Amniotic stem cell (primary cell): ENCODE measurements around the gene VAC14.
"Not testable (repeated sequence)": the region's sequence is repeated elsewhere in the genome, so short reads cannot be mapped to it uniquely, and the experiment has no call there.

Experiments used
- DNase-seq: peaks from one replicate; lab custom pipeline; 2025; lab: John Stamatoyannopoulos, UW

The VAC14 gene

DNA sequence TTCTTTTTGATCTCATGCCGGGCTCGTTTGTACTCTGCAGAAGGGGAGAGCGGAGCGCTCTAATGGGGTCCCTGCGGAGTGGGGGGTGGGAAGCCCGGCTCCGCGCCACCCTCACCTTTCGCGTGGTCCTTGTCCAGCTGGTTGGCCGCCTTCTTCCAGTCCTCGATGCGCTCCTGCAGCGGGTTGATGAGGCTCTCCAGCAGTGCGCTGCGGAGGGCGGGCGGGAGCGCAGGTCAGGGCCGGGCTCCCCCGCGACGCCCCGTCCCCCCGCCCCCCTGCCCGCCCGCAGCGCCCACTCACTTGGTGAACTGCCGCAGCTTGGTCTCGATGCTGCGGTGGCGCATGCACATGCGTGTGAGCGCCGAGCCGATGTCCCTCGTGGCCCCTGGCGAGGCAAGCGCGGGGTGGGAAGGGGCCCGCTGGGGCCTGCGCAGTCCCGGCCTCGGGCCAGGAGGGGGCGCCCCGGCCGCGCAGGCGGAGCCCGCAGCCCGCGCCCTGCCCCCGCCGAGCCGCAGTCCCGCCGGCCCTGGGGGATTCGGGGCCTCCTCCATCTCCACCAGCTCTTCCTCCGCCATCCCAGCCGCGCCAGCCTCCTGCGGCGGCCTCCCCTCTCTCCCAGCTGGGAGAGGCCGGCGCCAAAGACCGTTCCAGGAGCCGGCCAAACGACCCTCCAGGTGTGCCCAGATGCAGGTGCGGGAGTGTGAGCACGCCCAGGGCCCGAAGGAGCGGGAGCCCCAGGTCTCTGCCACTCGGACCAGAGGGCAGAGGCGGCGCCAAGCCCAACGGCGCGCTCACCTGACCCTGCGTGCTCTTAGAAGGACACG is 121.1 kb downstream of the VAC14 start:
- DNase-seq: no peak

DNA sequence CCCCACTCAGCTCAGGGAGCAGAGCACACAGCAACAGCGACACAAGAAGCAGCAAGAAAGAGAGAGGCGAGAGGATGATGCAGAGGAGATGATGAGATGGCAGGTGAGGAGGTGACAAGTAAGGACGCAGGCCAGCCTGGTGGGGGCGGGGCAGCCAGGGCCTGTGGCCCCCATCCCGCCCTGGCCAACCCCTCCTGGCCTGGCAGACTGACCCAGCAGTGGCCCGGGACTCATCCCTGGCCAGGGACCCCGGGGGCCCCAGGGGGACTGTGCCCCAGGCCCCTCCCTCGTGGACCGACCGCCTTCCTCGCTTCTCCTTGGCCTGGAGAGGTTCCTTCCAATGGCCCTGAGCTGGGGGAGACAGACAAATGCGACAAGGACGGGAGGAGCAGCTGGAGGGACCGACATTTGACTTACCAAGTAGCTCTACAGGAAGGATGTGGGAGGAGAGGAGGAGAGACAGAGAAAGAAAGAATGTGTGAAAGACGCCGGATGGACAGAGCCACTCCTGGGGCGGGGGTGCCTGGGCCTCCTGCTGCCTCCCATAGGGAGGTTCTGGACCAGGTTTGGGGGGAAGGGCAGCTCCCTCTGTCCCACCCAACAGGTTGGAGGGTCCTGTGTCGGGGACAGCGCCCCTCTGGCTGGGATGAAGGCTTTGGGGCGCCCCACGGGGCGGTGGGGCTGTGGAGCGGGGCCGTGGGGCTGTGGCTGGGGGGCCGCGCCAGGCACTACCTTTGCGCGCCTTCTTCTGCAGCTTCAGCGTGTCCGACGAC is 121.9 kb downstream of the VAC14 start:
- DNase-seq: no peak

GRCh38 chr16:70678121-70678897 is 122.6 kb downstream of the VAC14 start:
- no peak for DNase-seq

- no peak for DNase-seq
These were observed 123.3 kb downstream of the VAC14 start for GRCh38 chr16:70677499-70678120.

- no peak for DNase-seq
These were observed 124.1 kb downstream of the VAC14 start for GRCh38 chr16:70676675-70677498.

GRCh38 chr16:70675851-70676513 is 125.0 kb downstream of the VAC14 start:
- DNase-seq: no peak

DNA sequence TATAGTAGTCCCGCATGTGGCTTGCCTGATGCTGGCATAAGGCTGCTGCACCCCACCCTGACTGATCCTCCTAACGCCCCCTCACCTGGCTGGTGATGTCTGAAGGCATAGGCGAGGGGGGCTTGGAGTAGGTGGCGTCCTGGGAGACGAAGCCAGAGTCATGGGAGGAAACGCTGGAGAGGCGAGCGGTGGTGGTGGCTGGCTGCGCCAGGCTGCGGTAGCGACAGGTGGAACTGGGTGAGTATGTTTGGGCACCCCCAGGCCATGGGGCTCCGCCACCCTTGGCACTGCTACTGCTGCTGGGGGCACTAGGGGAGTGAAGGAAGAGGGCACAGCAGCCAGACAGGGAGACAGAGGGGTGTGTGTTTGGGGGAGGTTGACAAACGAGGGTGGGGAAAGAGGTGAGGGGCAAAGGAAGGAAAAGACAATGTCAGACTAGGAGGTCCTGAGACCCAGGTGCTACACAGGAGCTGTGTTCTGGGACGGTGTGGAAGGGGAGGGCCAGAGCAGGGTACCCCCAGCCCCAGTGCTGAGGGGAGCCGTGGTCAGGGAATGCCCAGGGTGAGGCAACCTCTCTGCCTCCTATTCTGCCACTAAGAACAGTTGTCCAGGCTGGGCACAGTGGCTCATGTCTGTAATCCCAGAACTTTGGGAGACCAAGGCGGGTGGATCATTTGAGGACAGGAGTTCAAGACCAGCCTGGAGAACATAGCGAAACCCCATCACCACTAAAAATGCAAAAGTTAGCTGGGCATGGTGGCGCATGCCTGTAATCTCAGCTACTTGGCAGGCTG is 126.5 kb downstream of the VAC14 start:
- no peak for DNase-seq

DNA sequence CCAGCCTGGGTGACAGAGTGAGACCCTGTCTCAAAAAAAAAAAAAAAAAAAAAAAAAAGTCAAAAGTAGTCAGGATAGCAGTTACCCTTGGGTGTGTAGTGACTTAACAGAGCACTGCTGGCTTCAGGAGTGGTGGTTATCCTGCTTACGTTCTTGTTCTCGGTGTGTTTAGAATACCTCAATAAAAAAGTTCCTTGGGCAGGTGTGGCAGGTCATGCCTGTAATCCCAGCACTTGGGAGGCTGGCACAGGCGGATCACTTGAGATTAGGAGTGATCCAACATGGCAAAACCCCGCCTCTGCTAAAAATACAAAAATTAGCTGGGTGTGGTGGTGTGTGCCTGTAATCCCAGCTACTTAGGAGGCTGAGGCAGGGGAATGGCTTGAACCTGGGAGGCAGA is 130.0 kb downstream of the VAC14 start:
- not testable (repeated sequence) for DNase-seq

DNA sequence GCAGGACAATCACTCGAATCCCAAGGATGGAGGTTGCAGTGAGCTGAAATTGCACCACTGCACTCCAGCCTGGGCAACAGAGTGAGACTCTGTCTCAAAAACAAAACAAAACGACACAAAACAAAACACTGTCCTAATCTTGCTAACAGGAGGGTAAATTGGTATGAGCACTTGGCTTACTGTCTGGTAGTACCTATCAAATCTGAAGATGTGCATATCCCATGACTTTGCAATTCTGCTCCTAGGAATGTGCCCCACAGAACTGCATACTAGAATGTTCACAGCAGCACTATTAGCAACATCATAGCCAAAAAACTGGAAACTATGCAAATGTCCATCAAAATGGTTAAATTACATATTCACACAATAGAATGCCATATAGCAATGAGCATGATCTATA is 130.8 kb downstream of the VAC14 start:
- DNase-seq: no peak

DNA sequence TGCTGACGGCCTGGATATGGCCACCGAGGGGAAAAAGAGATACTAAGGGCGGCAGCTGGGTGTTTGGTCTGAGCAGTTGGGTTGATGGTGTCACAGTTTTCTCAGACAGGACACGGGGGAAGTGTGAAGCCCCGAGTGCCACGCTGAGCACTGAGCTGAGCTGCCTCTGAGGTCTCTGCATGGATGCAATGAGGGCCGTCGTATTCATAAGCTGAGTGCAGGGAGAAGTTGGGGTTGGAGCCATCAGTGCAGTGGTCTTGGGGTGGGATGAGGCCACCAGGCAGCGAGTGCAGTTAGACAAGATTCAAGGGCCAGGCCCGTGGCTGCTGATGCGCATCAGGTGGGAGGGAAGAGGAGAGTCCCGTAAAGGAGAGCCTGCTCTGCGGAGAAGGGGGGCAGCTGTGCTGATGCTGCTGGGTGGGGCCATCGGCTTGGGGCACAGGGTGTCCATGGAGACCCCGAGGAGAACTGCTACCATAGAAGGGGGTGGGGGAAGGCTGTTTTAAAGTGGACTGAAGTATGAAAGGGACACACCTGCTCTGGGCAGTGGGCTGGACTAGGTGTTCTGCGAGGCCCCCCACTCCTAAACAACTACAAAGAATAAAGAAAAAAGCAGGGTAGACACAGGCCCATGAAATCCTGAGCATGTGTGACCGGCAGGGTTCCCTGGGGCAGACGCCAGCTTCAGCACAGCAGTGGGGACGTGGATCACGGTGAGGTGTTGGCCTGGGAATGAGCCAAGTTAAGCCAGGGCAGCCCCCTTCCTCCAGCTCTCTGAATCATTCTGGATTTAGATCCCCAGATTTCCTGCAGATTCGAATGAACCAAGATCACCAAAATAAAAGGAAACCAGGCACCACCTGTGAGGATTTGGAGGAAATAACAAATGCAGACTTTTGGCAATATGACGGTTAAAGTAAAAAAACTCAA is 134.9 kb downstream of the VAC14 start:
- no peak for DNase-seq

DNA sequence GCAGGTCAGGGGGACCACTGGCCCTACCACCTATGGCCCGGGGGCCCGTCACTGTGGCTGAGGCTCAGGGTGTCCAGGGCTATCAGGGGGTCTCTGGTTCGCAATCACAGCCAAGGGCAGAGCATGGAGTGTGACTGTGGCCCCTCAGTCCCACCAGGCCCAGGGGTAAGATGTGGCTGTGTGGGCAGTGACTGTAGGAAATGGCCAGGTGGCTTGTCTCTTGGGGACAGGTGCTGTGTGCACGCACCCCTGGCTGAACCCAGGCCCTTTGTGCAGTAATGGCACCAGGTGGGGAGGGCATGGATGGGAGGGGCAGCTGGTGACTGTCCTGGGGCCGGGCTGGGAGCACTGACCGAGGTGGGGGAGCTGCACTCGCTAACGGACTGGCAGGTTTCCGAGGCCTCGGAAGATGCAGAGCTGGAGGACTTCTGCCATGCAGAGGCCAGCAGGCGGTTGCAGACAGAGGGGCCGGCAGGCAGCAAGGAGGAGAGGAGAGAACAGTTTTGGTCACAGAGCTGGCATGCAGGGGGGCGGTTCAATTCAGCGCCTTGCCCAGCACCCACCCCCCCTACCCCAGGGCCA is 135.8 kb downstream of the VAC14 start:
- DNase-seq: no peak

DNA sequence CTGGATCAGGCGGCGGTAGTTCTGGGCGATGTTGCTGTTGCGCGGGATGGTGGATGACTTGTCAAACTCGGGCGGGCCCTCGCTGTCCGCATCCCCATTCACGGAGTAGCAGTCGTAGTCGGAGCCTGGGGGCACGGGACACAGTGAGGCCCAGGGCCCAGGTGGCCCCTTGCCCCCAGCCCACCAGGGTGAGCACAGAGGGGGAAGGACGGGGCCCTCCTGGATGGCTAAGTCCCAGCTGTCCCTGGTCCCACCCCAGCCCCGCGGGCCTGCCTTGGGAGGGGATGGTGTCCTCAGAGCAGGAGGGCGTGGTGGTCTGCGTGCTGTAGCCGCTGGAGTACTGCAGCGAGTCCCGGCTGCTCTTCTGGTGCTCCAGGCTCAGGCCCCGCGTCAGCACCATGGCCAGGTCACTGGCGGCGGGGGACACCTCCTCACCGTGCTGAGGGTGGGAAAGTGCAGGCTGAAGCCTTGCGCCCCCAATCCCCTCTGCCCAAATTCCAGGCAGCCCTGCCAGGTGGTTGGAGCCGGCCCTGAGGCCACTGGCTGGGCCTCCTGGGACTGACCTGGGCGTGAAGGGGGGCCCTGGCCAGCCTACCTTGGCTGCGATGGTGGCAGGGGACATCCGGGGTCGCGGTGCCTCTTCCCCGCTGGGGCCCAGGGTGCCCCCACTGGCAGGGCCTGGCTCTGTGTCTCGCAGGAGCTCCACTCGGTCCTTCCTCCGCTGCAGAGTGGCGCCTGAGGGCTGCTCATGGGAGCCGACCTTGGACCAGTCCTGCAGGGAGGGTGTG is 136.4 kb downstream of the VAC14 start:
- no peak for DNase-seq

DNA sequence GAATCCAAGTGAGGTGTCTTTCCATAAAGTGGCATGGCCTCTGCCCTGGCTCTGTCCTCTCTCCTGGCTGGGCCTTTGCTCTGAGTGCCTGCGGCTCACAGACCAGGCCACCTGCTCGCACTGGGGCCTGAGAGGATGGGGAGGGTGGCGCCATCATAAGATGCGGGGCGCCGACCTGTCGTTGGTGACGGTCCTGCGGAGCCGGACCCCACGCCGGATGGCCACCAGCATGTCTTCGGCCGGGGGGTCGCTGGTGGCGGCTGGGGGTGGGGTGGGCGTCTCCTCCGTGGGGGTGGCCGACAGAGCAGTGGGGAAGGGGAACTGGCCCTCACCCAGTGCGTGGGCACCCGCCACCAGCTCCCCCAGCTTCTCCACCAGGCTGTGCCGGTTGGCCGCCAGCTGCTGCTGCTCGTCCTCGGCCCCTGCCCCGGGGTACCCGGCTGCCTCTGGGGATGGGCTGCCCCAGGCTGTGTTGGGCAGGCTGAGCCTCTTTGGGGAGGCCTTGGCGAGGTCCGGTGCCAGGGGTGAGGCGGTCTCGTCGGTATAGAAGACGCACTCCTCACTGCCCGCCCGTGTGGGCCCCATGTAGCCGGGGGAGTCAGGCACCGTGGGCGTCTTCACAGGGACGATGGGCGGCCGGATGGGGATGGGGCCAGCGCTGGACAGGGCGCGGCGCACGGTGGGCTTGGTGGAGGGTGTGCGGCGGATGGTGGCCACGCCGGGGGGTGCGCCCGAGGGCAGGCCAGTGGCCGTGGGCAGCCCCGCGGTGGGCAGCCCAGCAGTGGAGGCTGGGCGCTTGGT is 137.2 kb downstream of the VAC14 start:
- DNase-seq: no peak

DNA sequence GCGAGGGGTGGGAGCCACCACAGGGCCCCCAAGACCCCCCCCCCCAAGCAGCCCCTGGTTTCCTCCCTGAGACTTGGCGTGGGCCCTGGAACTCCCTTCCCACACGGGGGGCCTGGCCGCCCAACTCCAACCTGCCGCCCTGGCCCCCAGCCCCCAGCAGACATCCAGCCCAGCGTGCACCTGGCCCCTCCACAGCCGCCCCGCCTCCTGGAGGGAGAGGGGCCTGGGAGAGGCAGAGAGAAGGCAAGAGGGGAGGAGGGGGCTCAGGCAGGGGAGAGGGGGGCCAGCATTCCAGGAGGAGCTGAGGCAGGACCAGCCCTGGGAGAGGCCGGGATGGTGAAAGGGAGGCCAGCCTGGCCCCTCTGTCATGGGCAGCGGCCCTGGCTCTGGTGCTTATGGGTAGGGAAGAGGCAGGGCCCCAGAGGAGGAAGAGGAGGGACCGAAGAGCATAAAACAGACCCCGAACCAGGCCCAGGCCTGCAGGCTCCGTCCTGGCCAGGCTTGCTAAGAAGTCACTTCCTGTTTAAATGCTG is 137.9 kb downstream of the VAC14 start:
- no peak for DNase-seq

DNA sequence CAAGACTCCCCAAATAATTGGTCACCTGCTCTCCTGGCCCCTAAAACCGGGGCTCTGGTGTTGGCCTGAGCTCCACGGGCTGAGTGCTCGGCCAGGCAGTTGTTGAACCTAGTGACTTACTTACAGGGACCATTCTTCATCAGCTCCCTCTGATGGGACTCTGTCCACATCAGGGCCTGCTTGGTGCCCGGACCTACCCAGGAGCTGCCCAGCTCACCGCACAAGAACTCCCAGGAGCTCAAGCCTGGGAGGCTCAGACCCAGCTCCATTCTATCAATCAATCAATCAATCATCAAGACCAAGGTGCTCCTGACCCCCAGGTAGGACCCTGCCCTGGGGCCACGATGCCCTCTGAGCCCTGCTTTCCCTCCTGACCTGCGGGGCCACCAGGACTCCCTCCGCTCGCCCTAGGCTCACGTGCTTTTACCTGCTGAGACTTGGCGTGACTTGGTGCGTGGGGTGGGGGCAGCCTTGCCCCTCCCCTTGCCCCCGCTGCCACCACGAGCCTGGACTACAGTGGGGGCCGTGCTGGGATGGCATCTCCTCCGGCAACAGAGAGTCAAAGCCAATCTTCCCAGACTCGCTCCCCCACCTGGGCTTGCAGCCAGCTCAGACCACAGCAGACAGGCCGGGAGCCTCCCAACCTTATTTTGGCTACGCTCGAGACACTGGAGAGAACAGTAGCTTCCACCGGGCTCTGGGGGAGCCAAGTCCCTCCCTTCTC is 138.9 kb downstream of the VAC14 start:
- DNase-seq: no peak

GRCh38 chr16:70661534-70661917 is 139.4 kb downstream of the VAC14 start:
- DNase-seq: no peak
